WTC11 (cell line): ENCODE results near the gene CAPN7. TPM values are rescaled to one million over a fixed set of nuclear protein-coding genes. Genes with fewer than 3 reads are reported as not detected.
"Not testable (repeated sequence)": the region's sequence is repeated elsewhere in the genome, so short reads cannot be mapped to it uniquely, and the experiment has no call there.

Experiments used
- ATAC-seq: fragments of 200-7000 bp; cut with Tn5 transposase; 2 replicates; pipeline ENCODE4 v1.10.0; 2021; ENCODE audit warnings: mild to moderate bottlenecking, moderate library complexity
- CTCF ChIA-PET: fragments of 300-600 bp; sonication (Branson Sonifier 250); formaldehyde crosslinking; loops from one replicate; lab custom pipeline; 2021; ENCODE audit warnings: antibody characterized with exemption; lab: Charles Lee
- POLR2A ChIA-PET: fragments of 350-600 bp; sonication (Branson Sonifier 250); formaldehyde crosslinking; loops from one replicate; lab custom pipeline; 2021; ENCODE audit warnings: antibody characterized with exemption; lab: Charles Lee
- DNase-seq: peaks from one replicate; pipeline ENCODE4 v3.0.0; 2021; ENCODE audit warnings: low spot score
- H3K27ac Mint-ChIP-seq: 2 replicates; pipeline ENCODE4 v1.8.0; 2021; ENCODE audit warnings: mixed read lengths
- H3K27me3 Mint-ChIP-seq: 2 replicates; pipeline ENCODE4 v1.8.0; 2021; ENCODE audit warnings: low read depth, mild to moderate bottlenecking, moderate library complexity, mixed read lengths
- H3K36me3 Mint-ChIP-seq: 2 replicates; pipeline ENCODE4 v1.8.0; 2021; ENCODE audit warnings: mixed read lengths
- H3K4me1 Mint-ChIP-seq: 2 replicates; pipeline ENCODE4 v1.8.0; 2022; ENCODE audit warnings: mixed read lengths
- H3K4me3 Mint-ChIP-seq: 2 replicates; pipeline ENCODE4 v1.8.0; 2021; ENCODE audit warnings: mild to moderate bottlenecking, moderate library complexity, mixed read lengths
- H3K9me3 Mint-ChIP-seq: 2 replicates; pipeline ENCODE4 v1.8.0; 2021; ENCODE audit warnings: mixed read lengths
- ATF1 ChIP-seq: sonication (generic); formaldehyde crosslinking; IDR thresholded peaks from 2 replicates; pipeline ENCODE4 v1.8.1; 2023; ENCODE audit warnings: mild to moderate bottlenecking, moderate library complexity, missing genetic modification reagents
- ESRRA ChIP-seq: sonication (generic); formaldehyde crosslinking; IDR thresholded peaks from 2 replicates; pipeline ENCODE4 v1.8.1; 2022; ENCODE audit warnings: mild to moderate bottlenecking, missing genetic modification reagents, borderline replicate concordance
- ETV6 ChIP-seq: sonication (generic); formaldehyde crosslinking; IDR thresholded peaks from 2 replicates; pipeline ENCODE4 v1.8.1; 2022; ENCODE audit warnings: mild to moderate bottlenecking, missing genetic modification reagents
- FOXJ3 ChIP-seq: sonication (generic); formaldehyde crosslinking; IDR thresholded peaks from 2 replicates; pipeline ENCODE4 v1.9.0; 2021; ENCODE audit warnings: missing genetic modification reagents, mild to moderate bottlenecking, borderline replicate concordance
- FOXP1 ChIP-seq: sonication (generic); formaldehyde crosslinking; IDR thresholded peaks from 2 replicates; pipeline ENCODE4 v1.8.0; 2022; ENCODE audit warnings: missing genetic modification reagents, mild to moderate bottlenecking, moderate library complexity, borderline replicate concordance
- KAT7 ChIP-seq: sonication (generic); formaldehyde crosslinking; IDR thresholded peaks from 2 replicates; pipeline ENCODE4 v1.8.1; 2023; ENCODE audit warnings: missing genetic modification reagents, mild to moderate bottlenecking, borderline replicate concordance
- NR1H2 ChIP-seq: sonication (generic); formaldehyde crosslinking; IDR thresholded peaks from 2 replicates; pipeline ENCODE4 v1.9.0; 2021; ENCODE audit warnings: mild to moderate bottlenecking, moderate library complexity, missing genetic modification reagents
- NR3C1 ChIP-seq: sonication (generic); formaldehyde crosslinking; conservative IDR thresholded peaks from 2 replicates; pipeline ENCODE4 v1.8.1; 2023; ENCODE audit warnings: low read depth, mild to moderate bottlenecking, missing genetic modification reagents
- OVOL2 ChIP-seq: fragments of 250-450 bp; sonication (Bioruptor Pico); IDR thresholded peaks from 2 replicates; pipeline ENCODE4 v1.9.0; 2021; ENCODE audit warnings: mild to moderate bottlenecking, borderline replicate concordance
- PRRX2 ChIP-seq: fragments of 250-450 bp; sonication (Bioruptor Pico); IDR thresholded peaks from 2 replicates; pipeline ENCODE4 v1.8.0; 2021; ENCODE audit warnings: mild to moderate bottlenecking
- RORB ChIP-seq: fragments of 250-450 bp; sonication (Bioruptor Pico); IDR thresholded peaks from 2 replicates; pipeline ENCODE4 v1.9.0; 2021; ENCODE audit warnings: mild to moderate bottlenecking
- STAT6 ChIP-seq: sonication (generic); formaldehyde crosslinking; conservative IDR thresholded peaks from 2 replicates; pipeline ENCODE4 v1.8.1; 2023; ENCODE audit warnings: mild to moderate bottlenecking, low read depth, missing genetic modification reagents, moderate library complexity
- ZNF138 ChIP-seq: sonication (generic); formaldehyde crosslinking; conservative IDR thresholded peaks from 2 replicates; pipeline ENCODE4 v1.8.1; 2022; ENCODE audit warnings: mild to moderate bottlenecking, moderate library complexity, missing genetic modification reagents
- ZNF219 ChIP-seq: sonication (generic); formaldehyde crosslinking; IDR thresholded peaks from 2 replicates; pipeline ENCODE4 v1.8.0; 2023; ENCODE audit warnings: missing genetic modification reagents, mild to moderate bottlenecking, borderline replicate concordance
- ZNF263 ChIP-seq: sonication (generic); formaldehyde crosslinking; IDR thresholded peaks from 2 replicates; pipeline ENCODE4 v1.8.1; 2022; ENCODE audit warnings: low read depth, mild to moderate bottlenecking, moderate library complexity, missing genetic modification reagents
- ZNF416 ChIP-seq: fragments of 250-450 bp; sonication (Bioruptor Pico); IDR thresholded peaks from 2 replicates; pipeline ENCODE4 v1.9.0; 2021; ENCODE audit warnings: mild to moderate bottlenecking, inconsistent platforms
- ZNF671 ChIP-seq: fragments of 250-450 bp; sonication (Bioruptor Pico); IDR thresholded peaks from 2 replicates; pipeline ENCODE4 v1.8.0; 2021; ENCODE audit warnings: mild to moderate bottlenecking
- ZSCAN18 ChIP-seq: fragments of 250-450 bp; sonication (Bioruptor Pico); IDR thresholded peaks from 2 replicates; pipeline ENCODE4 v2.1.2; 2022; ENCODE audit warnings: mild to moderate bottlenecking, moderate library complexity
- total RNA-seq: library from RNA; stranded (reverse); gene quantifications from 3 replicates; pipeline ENCODE4 v1.2.3, GENCODE V29; 2021
- TF ChIP-seq, protein P1 (sequence below): fragments of 250-450 bp; sonication (Bioruptor Pico); IDR thresholded peaks from 2 replicates; pipeline ENCODE4 v1.9.0; 2021; ENCODE audit warnings: mild to moderate bottlenecking, borderline replicate concordance

Gene CAPN7
- total RNA-seq, 1 experiment from 2014 or later, result 16.8 TPM

- DNase-seq (no peak), ATAC-seq (no peak)
- peaks cover 8% of the 10 kb centered on the region for H3K9me3 Mint-ChIP-seq
- ChIA-PET CTCF (no interaction called here), POLR2A (no interaction called here)
- H3K4me3 Mint-ChIP-seq, result no peak overlapping the region
- TF ChIP-seq NR3C1 (CRISPR knock-in tag), result no peak
- no peak for TF ChIP-seq ZNF416 (CRISPR knock-in tag)
- TF ChIP-seq OVOL2 (CRISPR knock-in tag), result no peak
- TF ChIP-seq RORB (CRISPR knock-in tag), result no peak
- TF ChIP-seq ZNF263 (CRISPR knock-in tag), result no peak
- no peak for TF ChIP-seq FOXJ3 (CRISPR knock-in tag)
- TF ChIP-seq ZNF138, result no peak
- TF ChIP-seq STAT6 (CRISPR knock-in tag), result no peak
- TF ChIP-seq ETV6 (CRISPR knock-in tag), result no peak
- TF ChIP-seq PRRX2, result no peak
- TF ChIP-seq ZSCAN18 (CRISPR knock-in tag), result no peak
- TF ChIP-seq ZNF219, result no peak
- TF ChIP-seq KAT7 (CRISPR knock-in tag), result no peak
- TF ChIP-seq, protein P1, sequence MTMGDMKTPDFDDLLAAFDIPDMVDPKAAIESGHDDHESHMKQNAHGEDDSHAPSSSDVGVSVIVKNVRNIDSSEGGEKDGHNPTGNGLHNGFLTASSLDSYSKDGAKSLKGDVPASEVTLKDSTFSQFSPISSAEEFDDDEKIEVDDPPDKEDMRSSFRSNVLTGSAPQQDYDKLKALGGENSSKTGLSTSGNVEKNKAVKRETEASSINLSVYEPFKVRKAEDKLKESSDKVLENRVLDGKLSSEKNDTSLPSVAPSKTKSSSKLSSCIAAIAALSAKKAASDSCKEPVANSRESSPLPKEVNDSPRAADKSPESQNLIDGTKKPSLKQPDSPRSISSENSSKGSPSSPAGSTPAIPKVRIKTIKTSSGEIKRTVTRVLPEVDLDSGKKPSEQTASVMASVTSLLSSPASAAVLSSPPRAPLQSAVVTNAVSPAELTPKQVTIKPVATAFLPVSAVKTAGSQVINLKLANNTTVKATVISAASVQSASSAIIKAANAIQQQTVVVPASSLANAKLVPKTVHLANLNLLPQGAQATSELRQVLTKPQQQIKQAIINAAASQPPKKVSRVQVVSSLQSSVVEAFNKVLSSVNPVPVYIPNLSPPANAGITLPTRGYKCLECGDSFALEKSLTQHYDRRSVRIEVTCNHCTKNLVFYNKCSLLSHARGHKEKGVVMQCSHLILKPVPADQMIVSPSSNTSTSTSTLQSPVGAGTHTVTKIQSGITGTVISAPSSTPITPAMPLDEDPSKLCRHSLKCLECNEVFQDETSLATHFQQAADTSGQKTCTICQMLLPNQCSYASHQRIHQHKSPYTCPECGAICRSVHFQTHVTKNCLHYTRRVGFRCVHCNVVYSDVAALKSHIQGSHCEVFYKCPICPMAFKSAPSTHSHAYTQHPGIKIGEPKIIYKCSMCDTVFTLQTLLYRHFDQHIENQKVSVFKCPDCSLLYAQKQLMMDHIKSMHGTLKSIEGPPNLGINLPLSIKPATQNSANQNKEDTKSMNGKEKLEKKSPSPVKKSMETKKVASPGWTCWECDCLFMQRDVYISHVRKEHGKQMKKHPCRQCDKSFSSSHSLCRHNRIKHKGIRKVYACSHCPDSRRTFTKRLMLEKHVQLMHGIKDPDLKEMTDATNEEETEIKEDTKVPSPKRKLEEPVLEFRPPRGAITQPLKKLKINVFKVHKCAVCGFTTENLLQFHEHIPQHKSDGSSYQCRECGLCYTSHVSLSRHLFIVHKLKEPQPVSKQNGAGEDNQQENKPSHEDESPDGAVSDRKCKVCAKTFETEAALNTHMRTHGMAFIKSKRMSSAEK (CRISPR knock-in tag), result no peak
- peaks cover 6% of the 10 kb centered on the region for H3K36me3 Mint-ChIP-seq
- no peak overlapping the region for H3K27ac Mint-ChIP-seq
- no peaks in the 10 kb centered on the region for H3K27me3 Mint-ChIP-seq
- H3K4me1 Mint-ChIP-seq, result peaks cover 27% of the 10 kb centered on the region
These were observed 20.6 kb upstream of the CAPN7 start for GRCh38 chr3:15185404-15185803.

GRCh38 chr3:15186101-15186476, 20.0 kb upstream of the CAPN7 start:
- Mint-ChIP-seq H3K4me3 (peak overlapping the region; percentile 37), H3K9me3 (peaks cover 8% of the 10 kb centered on the region), H3K27ac (no peak overlapping the region), H3K27me3 (no peaks in the 10 kb centered on the region), H3K4me1 (peaks cover 20% of the 10 kb centered on the region), H3K36me3 (peaks cover 6% of the 10 kb centered on the region)
- CTCF ChIA-PET, result no interaction called here
- TF ChIP-seq NR1H2 (CRISPR knock-in tag), result no peak
- TF ChIP-seq ESRRA (CRISPR knock-in tag), result no peak
- no peak for TF ChIP-seq ZNF671 (CRISPR knock-in tag)
- TF ChIP-seq FOXP1 (CRISPR knock-in tag), result no peak
- no peak for TF ChIP-seq ATF1 (CRISPR knock-in tag)
- TF ChIP-seq ZSCAN18 (CRISPR knock-in tag), result no peak
- POLR2A ChIA-PET, result no interaction called here
- DNase-seq, result no peak
- ATAC-seq, result no peak

DNA sequence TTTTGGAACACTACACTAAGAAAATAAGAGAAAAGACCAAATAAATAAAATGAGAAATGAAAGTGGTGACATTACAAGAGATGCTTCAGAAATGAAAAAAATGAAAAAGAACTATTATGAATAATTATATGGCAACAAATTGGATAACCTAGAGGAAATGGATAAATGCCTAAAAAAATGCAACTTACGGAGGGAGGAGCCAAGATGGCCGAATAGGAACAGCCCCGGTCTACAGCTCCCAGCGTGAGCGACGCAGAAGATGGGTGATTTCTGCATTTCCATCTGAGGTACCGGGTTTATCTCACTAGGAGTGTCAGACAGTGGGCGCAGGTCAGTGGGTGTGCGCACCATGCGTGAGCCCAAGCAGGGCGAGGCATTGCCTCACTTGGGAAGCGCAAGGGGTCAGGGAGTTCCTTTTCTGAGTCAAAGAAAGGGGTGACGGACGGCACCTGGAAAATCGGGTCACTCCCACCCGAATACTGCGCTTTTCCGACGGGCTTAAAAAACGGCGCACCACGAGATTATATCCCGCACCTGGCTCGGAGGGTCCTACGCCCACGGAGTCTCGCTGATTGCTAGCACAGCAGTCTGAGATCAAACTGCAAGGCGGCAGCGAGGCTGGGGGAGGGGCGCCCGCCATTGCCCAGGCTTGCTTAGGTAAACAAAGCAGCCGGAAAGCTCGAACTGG, 19.4 kb upstream of the CAPN7 start:
- peak overlapping the region; percentile 37 for H3K4me3 Mint-ChIP-seq
- ATAC-seq, DNase-seq, H3K36me3 Mint-ChIP-seq, CTCF ChIA-PET, H3K27ac Mint-ChIP-seq, H3K9me3 Mint-ChIP-seq, POLR2A ChIA-PET, H3K27me3 Mint-ChIP-seq: not testable (repeated sequence)
- H3K4me1 Mint-ChIP-seq, result peaks cover 15% of the 10 kb centered on the region
